Measurements from ENCODE around the gene PLIN3.
"Not testable (repeated sequence)": the region's sequence is repeated elsewhere in the genome, so short reads cannot be mapped to it uniquely, and the experiment has no call there.

PLIN3 gene

GRCh38 chr19:4830768-4831265, 36.6 kb downstream of the PLIN3 start:
- no peak for TF ChIP-seq CTCF (IDR thresholded peaks at IDR 0.05; ENCODE audit: insufficient read depth, low read length, missing control alignments)

GRCh38 chr19:4830332-4830731, 37.1 kb downstream of the PLIN3 start:
- TF ChIP-seq CTCF (IDR thresholded peaks at IDR 0.05; ENCODE audit: insufficient read depth, low read length, missing control alignments) = no peak
- ChIA-PET CTCF (interaction anchor here (1.4 to 3.8 kb wide), 2 partner anchors 21 to 82 kb away, joined by 5 to 23 read pairs; no protein-coding TSS in a partner anchor), POLR2A (no interaction called here)
- H3K4me3 ChIP-seq (ENCODE audit: low read depth, low read length) = peak overlapping the region; percentile 76
- DNase-seq (ENCODE audit: low read depth, low spot score) = no peak

More at GRCh38 chr19:4830768-4831265, 36.6 kb downstream of the PLIN3 start:
- peak overlapping the region; percentile 76 for H3K4me3 ChIP-seq (ENCODE audit: low read depth, low read length)
- ChIA-PET POLR2A (no interaction called here), CTCF (interaction anchor here (0.9 to 3.8 kb wide), 5 partner anchors 14 to 195 kb away, joined by 3 to 23 read pairs (median 5); no protein-coding TSS in a partner anchor)
- no peak for DNase-seq (ENCODE audit: low read depth, low spot score)

- peak overlapping the region; percentile 12 for H3K4me3 ChIP-seq (ENCODE audit: low read depth, low read length)
- TF ChIP-seq CTCF (IDR thresholded peaks at IDR 0.05; ENCODE audit: insufficient read depth, low read length, missing control alignments) = no peak
- ChIA-PET POLR2A (interaction anchor here (0.6 kb wide), 1 partner anchor 118 kb away, joined by 3 read pairs; no protein-coding TSS in a partner anchor), CTCF (interaction anchor here (0.9 to 3.8 kb wide), 4 partner anchors 19 to 82 kb away, joined by 3 to 23 read pairs (median 8); no protein-coding TSS in a partner anchor)
- no peak for DNase-seq (ENCODE audit: low read depth, low spot score)
Observed at GRCh38 chr19:4829001-4829712, 38.3 kb downstream of the PLIN3 start.

- no peak overlapping the region for H3K4me3 ChIP-seq (ENCODE audit: low read depth, low read length)
- POLR2A ChIA-PET = interaction anchor here (0.6 to 2.7 kb wide), 4 partner anchors 10 to 207 kb away, joined by 3 to 11 read pairs (median 4); no protein-coding TSS in a partner anchor
- DNase-seq (ENCODE audit: low read depth, low spot score) = no peak
- TF ChIP-seq CTCF (IDR thresholded peaks at IDR 0.05; ENCODE audit: insufficient read depth, low read length, missing control alignments) = no peak
- CTCF ChIA-PET = interaction anchor here (1.0 to 3.5 kb wide), 5 partner anchors 10 to 28 kb away, joined by 3 to 19 read pairs (median 4); no protein-coding TSS in a partner anchor
Observed at GRCh38 chr19:4823577-4823976, 43.9 kb downstream of the PLIN3 start.

GRCh38 chr19:4822354-4822753, 45.1 kb downstream of the PLIN3 start:
- not testable (repeated sequence) for DNase-seq (ENCODE audit: low read depth, low spot score); H3K4me3 ChIP-seq (ENCODE audit: low read depth, low read length)
- POLR2A ChIA-PET = interaction anchor here (1.3 to 2.7 kb wide), 2 partner anchors 9 to 90 kb away, joined by 3 to 11 read pairs; no protein-coding TSS in a partner anchor
- CTCF ChIA-PET = interaction anchor here (1.0 to 3.5 kb wide), 4 partner anchors 9 to 90 kb away, joined by 3 to 19 read pairs (median 6); no protein-coding TSS in a partner anchor

- ChIA-PET POLR2A (interaction anchor here (1.3 kb wide), 1 partner anchor 8 kb away, joined by 3 read pairs; no protein-coding TSS in a partner anchor), CTCF (no interaction called here)
- no peak for DNase-seq (ENCODE audit: low read depth, low spot score)
- TF ChIP-seq CTCF (IDR thresholded peaks at IDR 0.05; ENCODE audit: insufficient read depth, low read length, missing control alignments) = no peak
- no peak overlapping the region for H3K4me3 ChIP-seq (ENCODE audit: low read depth, low read length)
Observed at GRCh38 chr19:4821265-4821664, 46.2 kb downstream of the PLIN3 start.

Measured in AG04449 (cell line).